Muscle layer of colon (tissue), 2 donors: ENCODE data around the gene SAYSD1.

ENCODE experiments used
- H3K27ac ChIP-seq: one replicate; pipeline ENCODE4 v1.7.0; 2013; ENCODE audit warnings: low read depth, mild to moderate bottlenecking, low read length, moderate library complexity
- H3K27me3 ChIP-seq, 2 donors: one replicate each; pipeline ENCODE4 v1.7.0; 2013; ENCODE audit warnings: low read length in 2 of 2, mild to moderate bottlenecking in 2 of 2; ENCODE audit not compliant: insufficient read depth in 2 of 2, control insufficient read depth in 1 of 2
- H3K36me3 ChIP-seq: one replicate; pipeline ENCODE4 v1.7.0; 2013; ENCODE audit warnings: mild to moderate bottlenecking, low read length; ENCODE audit not compliant: insufficient read depth
- H3K4me1 ChIP-seq: one replicate; pipeline ENCODE4 v1.7.0; 2013; ENCODE audit warnings: mild to moderate bottlenecking, low read length; ENCODE audit not compliant: insufficient read depth
- H3K4me3 ChIP-seq, 2 donors: one replicate each; pipeline ENCODE4 v1.7.0; 2013; ENCODE audit warnings: low read length in 2 of 2, low read depth in 1 of 2, mild to moderate bottlenecking in 1 of 2, moderate library complexity in 1 of 2
- H3K9ac ChIP-seq: one replicate; pipeline ENCODE4 v1.7.0; 2013; ENCODE audit warnings: low read length
- H3K9me3 ChIP-seq: one replicate; pipeline ENCODE4 v1.7.0; 2013; ENCODE audit warnings: mild to moderate bottlenecking, low read length
- donor health status: abdominal sarcoma.
- donor health status: Adenocarcinoma of cecum.

Gene SAYSD1

GRCh38 chr6:39107641-39108040 lies 7.3 kb downstream of the SAYSD1 start:
- Histone ChIP-seq H3K36me3 (peaks cover 9% of the 10 kb centered on the region), H3K9me3 (no peaks in the 10 kb centered on the region), H3K27ac (no peak overlapping the region), H3K27me3 (no peaks in the 10 kb centered on the region), H3K9ac (no peak overlapping the region), H3K4me1 (no peaks in the 10 kb centered on the region), H3K4me3 (no peak overlapping the region)

GRCh38 chr6:39107034-39107433 lies 8.0 kb downstream of the SAYSD1 start:
- H3K36me3 ChIP-seq, result peaks cover 9% of the 10 kb centered on the region

GRCh38 chr6:39104528-39104927 lies 10.5 kb downstream of the SAYSD1 start:
- no peak overlapping the region for H3K9ac ChIP-seq
- no peaks in the 10 kb centered on the region for H3K9me3 ChIP-seq
- no peak overlapping the region for H3K27ac ChIP-seq
- no peaks in the 10 kb centered on the region for H3K27me3 ChIP-seq
- peaks cover 3% of the 10 kb centered on the region for H3K4me1 ChIP-seq
- peaks cover 9% of the 10 kb centered on the region for H3K36me3 ChIP-seq
- H3K4me3 ChIP-seq, result no peak overlapping the region

More at GRCh38 chr6:39107034-39107433, 8.0 kb downstream of the SAYSD1 start:
- no peak overlapping the region for H3K4me3 ChIP-seq
- H3K27me3 ChIP-seq, result no peaks in the 10 kb centered on the region
- peaks cover 2% of the 10 kb centered on the region for H3K4me1 ChIP-seq
- H3K27ac ChIP-seq, result no peak overlapping the region
- no peak overlapping the region for H3K9ac ChIP-seq
- H3K9me3 ChIP-seq, result no peaks in the 10 kb centered on the region

GRCh38 chr6:39102821-39103136 lies 12.2 kb downstream of the SAYSD1 start:
- Histone ChIP-seq H3K27ac (no peak overlapping the region), H3K9ac (no peak overlapping the region), H3K4me3 (no peak overlapping the region), H3K4me1 (peaks cover 3% of the 10 kb centered on the region), H3K36me3 (peaks cover 9% of the 10 kb centered on the region), H3K27me3 (no peaks in the 10 kb centered on the region), H3K9me3 (no peaks in the 10 kb centered on the region)

GRCh38 chr6:39102071-39102820 lies 12.7 kb downstream of the SAYSD1 start:
- Histone ChIP-seq H3K4me3 (no peak overlapping the region), H3K27me3 (no peaks in the 10 kb centered on the region), H3K27ac (no peak overlapping the region), H3K36me3 (peaks cover 9% of the 10 kb centered on the region), H3K9me3 (no peaks in the 10 kb centered on the region), H3K9ac (no peak overlapping the region), H3K4me1 (peaks cover 3% of the 10 kb centered on the region)

- Histone ChIP-seq H3K4me3 (no peak overlapping the region), H3K36me3 (peaks cover 9% of the 10 kb centered on the region), H3K27ac (no peak overlapping the region), H3K27me3 (no peaks in the 10 kb centered on the region), H3K9ac (no peak overlapping the region), H3K4me1 (peaks cover 3% of the 10 kb centered on the region), H3K9me3 (no peaks in the 10 kb centered on the region)
Measured at GRCh38 chr6:39100358-39100757, 14.6 kb downstream of the SAYSD1 start.

GRCh38 chr6:39095578-39095977 lies 19.4 kb downstream of the SAYSD1 start:
- Histone ChIP-seq H3K4me1 (no peaks in the 10 kb centered on the region), H3K27ac (no peak overlapping the region), H3K27me3 (no peaks in the 10 kb centered on the region), H3K9me3 (no peaks in the 10 kb centered on the region), H3K9ac (no peak overlapping the region), H3K4me3 (no peak overlapping the region), H3K36me3 (no peaks in the 10 kb centered on the region)

- Histone ChIP-seq H3K27me3 (no peaks in the 10 kb centered on the region), H3K9ac (no peak overlapping the region), H3K36me3 (no peaks in the 10 kb centered on the region), H3K27ac (no peak overlapping the region), H3K4me1 (peaks cover under 1% of the 10 kb centered on the region), H3K4me3 (no peak overlapping the region), H3K9me3 (no peaks in the 10 kb centered on the region)
Measured at GRCh38 chr6:39093149-39093708, 21.8 kb downstream of the SAYSD1 start.

GRCh38 chr6:39092124-39092523 lies 22.9 kb downstream of the SAYSD1 start:
- H3K27me3 ChIP-seq, result no peaks in the 10 kb centered on the region
- peaks cover 5% of the 10 kb centered on the region for H3K4me1 ChIP-seq
- no peak overlapping the region for H3K4me3 ChIP-seq
- H3K27ac ChIP-seq, result no peak overlapping the region
- H3K36me3 ChIP-seq, result no peaks in the 10 kb centered on the region
- no peak overlapping the region for H3K9ac ChIP-seq
- no peaks in the 10 kb centered on the region for H3K9me3 ChIP-seq

- Histone ChIP-seq H3K27me3 (no peaks in the 10 kb centered on the region), H3K36me3 (no peaks in the 10 kb centered on the region), H3K9me3 (no peaks in the 10 kb centered on the region), H3K9ac (no peak overlapping the region), H3K4me1 (peaks cover 5% of the 10 kb centered on the region), H3K4me3 (no peak overlapping the region), H3K27ac (no peak overlapping the region)
Measured at GRCh38 chr6:39091220-39091619, 23.8 kb downstream of the SAYSD1 start.

GRCh38 chr6:39090036-39090435 lies 24.9 kb downstream of the SAYSD1 start:
- Histone ChIP-seq H3K36me3 (no peaks in the 10 kb centered on the region), H3K27ac (no peak overlapping the region), H3K9ac (no peak overlapping the region), H3K9me3 (no peaks in the 10 kb centered on the region), H3K4me1 (peaks cover 5% of the 10 kb centered on the region), H3K27me3 (no peaks in the 10 kb centered on the region), H3K4me3 (no peak overlapping the region)

- no peaks in the 10 kb centered on the region for H3K36me3 ChIP-seq
- H3K9me3 ChIP-seq, result no peaks in the 10 kb centered on the region
- peaks cover 5% of the 10 kb centered on the region for H3K4me1 ChIP-seq
- H3K4me3 ChIP-seq, result no peak overlapping the region
- H3K9ac ChIP-seq, result no peak overlapping the region
- H3K27me3 ChIP-seq, result no peaks in the 10 kb centered on the region
- no peak overlapping the region for H3K27ac ChIP-seq
Measured at GRCh38 chr6:39088331-39088730, 26.7 kb downstream of the SAYSD1 start.
